ENCODE measurements around the gene DOP1A. TPM values are rescaled to one million over a fixed set of nuclear protein-coding genes. Genes with fewer than 3 reads are reported as not detected.

The DOP1A gene
- total and polyA plus RNA-seq, 2 donors from 2014 or later, result 5.1 to 31.6 TPM

DNA sequence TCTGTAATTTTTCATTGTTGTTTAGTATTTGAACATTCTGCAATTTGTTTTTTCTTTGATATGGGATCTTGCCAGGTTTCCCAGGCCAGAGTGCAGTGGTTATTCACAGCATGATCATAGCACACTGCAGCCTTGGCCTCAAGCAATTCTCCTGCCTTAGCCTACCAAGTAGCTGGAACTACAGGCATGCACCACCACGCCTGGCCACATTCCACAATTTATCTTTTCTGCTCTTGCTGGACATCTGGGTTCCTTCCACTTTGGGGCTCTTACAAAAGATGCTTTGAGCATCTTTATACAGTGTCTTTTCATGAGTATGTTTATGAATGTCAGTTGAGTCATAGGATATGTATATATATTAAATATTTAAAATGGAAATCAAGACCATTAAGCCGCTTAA, 83.6 kb downstream of the DOP1A start:
- H3K9me3 ChIP-seq (ENCODE audit: control insufficient read depth in 2 of 3, insufficient read depth in 1 of 3, low read length in 3 of 3), result no peaks in the 10 kb centered on the region
- no peak overlapping the region for H3K9ac ChIP-seq (ENCODE audit: low read length in 3 of 3)
- DNase-seq (no peak), FAIRE-seq (no peak)
- intact Hi-C loops (cut with DNase I), result no loop called here
- H3K27ac ChIP-seq (ENCODE audit: low read depth in 2 of 2, low read length in 2 of 2), result no peak overlapping the region
- peaks cover 2 to 9% (median 8%) of the 10 kb centered on the region in 3 donors for H3K36me3 ChIP-seq (ENCODE audit: control insufficient read depth in 2 of 3, insufficient read depth in 3 of 3, low read length in 3 of 3)
- H3K27me3 ChIP-seq (ENCODE audit: control insufficient read depth, insufficient read depth, low read length), result no peaks in the 10 kb centered on the region
- no peak overlapping the region for H3K4me3 ChIP-seq (ENCODE audit: low read length in 3 of 3)
- TF ChIP-seq, protein P1, sequence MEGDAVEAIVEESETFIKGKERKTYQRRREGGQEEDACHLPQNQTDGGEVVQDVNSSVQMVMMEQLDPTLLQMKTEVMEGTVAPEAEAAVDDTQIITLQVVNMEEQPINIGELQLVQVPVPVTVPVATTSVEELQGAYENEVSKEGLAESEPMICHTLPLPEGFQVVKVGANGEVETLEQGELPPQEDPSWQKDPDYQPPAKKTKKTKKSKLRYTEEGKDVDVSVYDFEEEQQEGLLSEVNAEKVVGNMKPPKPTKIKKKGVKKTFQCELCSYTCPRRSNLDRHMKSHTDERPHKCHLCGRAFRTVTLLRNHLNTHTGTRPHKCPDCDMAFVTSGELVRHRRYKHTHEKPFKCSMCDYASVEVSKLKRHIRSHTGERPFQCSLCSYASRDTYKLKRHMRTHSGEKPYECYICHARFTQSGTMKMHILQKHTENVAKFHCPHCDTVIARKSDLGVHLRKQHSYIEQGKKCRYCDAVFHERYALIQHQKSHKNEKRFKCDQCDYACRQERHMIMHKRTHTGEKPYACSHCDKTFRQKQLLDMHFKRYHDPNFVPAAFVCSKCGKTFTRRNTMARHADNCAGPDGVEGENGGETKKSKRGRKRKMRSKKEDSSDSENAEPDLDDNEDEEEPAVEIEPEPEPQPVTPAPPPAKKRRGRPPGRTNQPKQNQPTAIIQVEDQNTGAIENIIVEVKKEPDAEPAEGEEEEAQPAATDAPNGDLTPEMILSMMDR (IDR thresholded peaks at IDR 0.05; ENCODE audit: borderline replicate concordance, extremely low read depth, insufficient read depth), result no peak
- H3K4me1 ChIP-seq (ENCODE audit: control insufficient read depth in 2 of 3, insufficient read depth in 2 of 3, low read depth in 1 of 3, low read length in 3 of 3), result no peaks in the 10 kb centered on the region

DNA sequence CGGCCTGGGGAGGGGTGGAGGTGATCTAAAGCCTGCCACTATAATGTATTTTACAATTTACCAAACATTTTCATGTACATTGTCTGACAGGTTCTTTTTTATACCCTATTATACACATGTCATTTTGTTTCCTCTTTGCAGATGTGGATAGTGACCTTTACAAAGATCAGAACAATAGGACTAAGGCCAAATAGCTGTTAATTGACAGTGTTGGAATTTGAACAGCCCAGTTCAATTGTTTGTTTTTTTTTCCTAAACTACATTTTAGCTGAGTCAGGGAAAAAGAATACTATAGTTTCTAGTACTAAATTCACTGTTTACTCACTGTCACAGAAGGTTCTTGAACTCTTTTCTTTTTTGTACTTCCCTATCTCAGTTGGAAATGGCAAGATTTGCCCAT, 85.4 kb downstream of the DOP1A start:
- Histone ChIP-seq H3K4me1 (ENCODE audit: control insufficient read depth in 2 of 3, insufficient read depth in 2 of 3, low read depth in 1 of 3, low read length in 3 of 3) (no peaks in the 10 kb centered on the region), H3K27me3 (ENCODE audit: control insufficient read depth, insufficient read depth, low read length) (no peaks in the 10 kb centered on the region), H3K36me3 (ENCODE audit: control insufficient read depth in 2 of 3, insufficient read depth in 3 of 3, low read length in 3 of 3) (peaks cover 2 to 13% (median 12%) of the 10 kb centered on the region in 3 donors), H3K9me3 (ENCODE audit: control insufficient read depth in 2 of 3, insufficient read depth in 1 of 3, low read length in 3 of 3) (no peaks in the 10 kb centered on the region), H3K4me3 (ENCODE audit: low read length in 3 of 3) (no peak overlapping the region), H3K27ac (ENCODE audit: low read depth in 2 of 2, low read length in 2 of 2) (no peak overlapping the region), H3K9ac (ENCODE audit: low read length in 3 of 3) (no peak overlapping the region)
- intact Hi-C loops (cut with DNase I), result no loop called here
- DNase-seq, result peak in 1 of 5 donors; percentile 5
- TF ChIP-seq, protein P1 (IDR thresholded peaks at IDR 0.05; ENCODE audit: borderline replicate concordance, extremely low read depth, insufficient read depth), result no peak
- FAIRE-seq, result no peak

DNA sequence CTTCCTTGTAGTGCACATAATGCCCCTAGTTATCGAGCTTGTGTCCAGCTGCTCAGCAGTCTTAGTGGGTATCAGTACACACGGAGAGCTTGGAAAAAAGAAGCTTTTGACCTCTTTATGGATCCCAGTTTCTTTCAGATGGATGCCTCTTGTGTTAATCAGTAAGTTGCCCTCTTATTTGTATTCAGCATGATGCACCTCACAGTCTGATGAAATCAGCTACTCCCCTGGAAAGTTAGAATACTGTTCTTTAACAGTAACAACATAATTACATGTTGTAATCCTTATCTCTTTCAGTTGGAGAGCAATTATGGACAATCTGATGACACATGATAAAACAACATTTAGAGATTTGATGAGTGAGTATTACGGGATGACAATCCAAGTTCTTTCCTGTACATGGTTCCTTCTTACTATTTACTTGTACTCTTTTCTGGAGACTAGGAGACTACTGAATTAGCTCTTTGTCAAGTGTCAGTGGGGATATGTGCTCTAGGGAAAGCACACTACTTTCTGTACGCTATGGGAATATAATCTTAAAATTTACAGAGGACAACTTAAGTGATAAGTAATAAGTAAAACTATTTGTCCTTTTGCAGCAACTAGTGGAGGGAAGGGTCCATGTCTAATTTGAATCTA, 86.5 kb downstream of the DOP1A start:
- no peak overlapping the region for H3K27ac ChIP-seq (ENCODE audit: low read depth in 2 of 2, low read length in 2 of 2)
- H3K9me3 ChIP-seq (ENCODE audit: control insufficient read depth in 2 of 3, insufficient read depth in 1 of 3, low read length in 3 of 3), result no peaks in the 10 kb centered on the region
- TF ChIP-seq, protein P1 (IDR thresholded peaks at IDR 0.05; ENCODE audit: borderline replicate concordance, extremely low read depth, insufficient read depth), result no peak
- peaks cover 2 to 21% (median 12%) of the 10 kb centered on the region in 3 donors for H3K36me3 ChIP-seq (ENCODE audit: control insufficient read depth in 2 of 3, insufficient read depth in 3 of 3, low read length in 3 of 3)
- intact Hi-C loops (cut with DNase I), result no loop called here
- no peaks in the 10 kb centered on the region for H3K4me1 ChIP-seq (ENCODE audit: control insufficient read depth in 2 of 3, insufficient read depth in 2 of 3, low read depth in 1 of 3, low read length in 3 of 3)
- H3K9ac ChIP-seq (ENCODE audit: low read length in 3 of 3), result no peak overlapping the region
- FAIRE-seq (no peak), DNase-seq (no peak)
- no peak overlapping the region for H3K4me3 ChIP-seq (ENCODE audit: low read length in 3 of 3)
- no peaks in the 10 kb centered on the region for H3K27me3 ChIP-seq (ENCODE audit: control insufficient read depth, insufficient read depth, low read length)

DNA sequence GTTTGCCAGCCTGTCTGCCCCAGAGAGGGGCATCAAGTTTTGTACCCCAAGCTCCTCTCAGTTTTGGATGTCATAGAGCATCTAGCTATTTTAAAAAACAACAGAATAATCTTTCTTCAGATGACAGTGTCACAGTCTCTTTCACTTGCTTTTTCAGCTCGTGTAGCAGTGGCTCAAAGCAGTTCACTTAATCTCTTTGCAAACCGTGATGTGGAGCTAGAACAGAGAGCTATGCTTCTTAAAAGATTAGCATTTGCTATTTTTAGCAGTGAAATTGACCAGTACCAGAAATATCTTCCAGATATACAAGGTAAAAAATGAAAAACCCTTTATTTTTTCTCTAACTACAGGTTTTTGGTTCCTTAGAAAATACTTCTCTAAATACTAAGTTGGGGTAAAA, 88.3 kb downstream of the DOP1A start:
- intact Hi-C loops (cut with DNase I), result no loop called here
- H3K9ac ChIP-seq (ENCODE audit: low read length in 3 of 3), result no peak overlapping the region
- no peak overlapping the region for H3K27ac ChIP-seq (ENCODE audit: low read depth in 2 of 2, low read length in 2 of 2)
- TF ChIP-seq, protein P1 (IDR thresholded peaks at IDR 0.05; ENCODE audit: borderline replicate concordance, extremely low read depth, insufficient read depth), result no peak
- no peak overlapping the region for H3K4me3 ChIP-seq (ENCODE audit: low read length in 3 of 3)
- peaks cover 6 to 30% (median 17%) of the 10 kb centered on the region in 3 donors for H3K36me3 ChIP-seq (ENCODE audit: control insufficient read depth in 2 of 3, insufficient read depth in 3 of 3, low read length in 3 of 3)
- no peaks in the 10 kb centered on the region for H3K4me1 ChIP-seq (ENCODE audit: control insufficient read depth in 2 of 3, insufficient read depth in 2 of 3, low read depth in 1 of 3, low read length in 3 of 3)
- H3K27me3 ChIP-seq (ENCODE audit: control insufficient read depth, insufficient read depth, low read length), result no peaks in the 10 kb centered on the region
- FAIRE-seq, result no peak
- DNase-seq, result no peak
- no peaks in the 10 kb centered on the region for H3K9me3 ChIP-seq (ENCODE audit: control insufficient read depth in 2 of 3, insufficient read depth in 1 of 3, low read length in 3 of 3)
